Hematopoietic multipotent progenitor cell treated with erythropoietin and hydrocortisone succinate and interleukin-3 and kit ligand, for 4 days (in vitro differentiated cells): ENCODE measurements around the gene C1QTNF12.
A peak's percentile ranks its signal among the peaks of the same experiment; 100 is the strongest.

Experiments used
- DNase-seq: peaks from one replicate; pipeline ENCODE4 v3.0.0-alpha.2; 2015

C1QTNF12 gene

DNA sequence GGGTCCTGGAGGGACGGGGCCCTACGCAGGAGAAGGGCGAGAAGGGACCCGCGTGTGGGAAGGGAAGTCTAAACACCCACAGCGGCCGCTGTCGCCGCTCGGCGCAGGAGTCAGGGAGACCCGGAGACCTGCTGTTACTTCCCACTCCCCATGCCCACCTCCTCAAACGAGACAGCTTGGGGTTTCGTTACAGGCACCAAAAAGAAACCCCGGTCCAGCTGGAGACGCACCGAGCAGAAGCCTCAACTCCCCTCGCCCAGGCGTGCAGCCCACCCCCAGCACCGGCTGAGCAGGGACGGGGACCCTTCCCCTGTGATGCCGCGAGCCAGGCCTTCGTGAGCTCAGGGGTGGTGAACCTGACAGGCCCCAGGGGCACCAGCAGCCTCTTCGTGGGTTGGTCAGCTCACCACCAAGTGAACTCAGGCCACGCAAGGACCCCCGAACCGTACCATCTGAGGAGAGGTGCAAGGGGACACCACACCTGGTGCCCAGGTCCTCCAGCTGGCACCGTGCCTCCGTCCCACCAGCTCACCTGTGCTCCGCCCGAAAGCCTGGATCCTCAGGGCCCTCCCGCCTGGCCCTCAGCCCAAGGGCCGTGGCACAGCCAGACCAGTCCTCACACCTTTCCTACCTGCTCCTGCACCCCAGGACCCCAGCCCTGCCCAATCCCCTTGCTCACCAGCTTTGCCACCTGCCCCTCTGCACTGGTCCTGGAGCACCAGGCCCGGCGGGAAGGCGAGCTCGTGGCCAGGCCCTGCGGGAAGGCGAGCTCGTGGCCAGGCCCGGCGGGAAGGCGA, 19.8 kb downstream of the C1QTNF12 start:
- DNase-seq: no peak

DNA sequence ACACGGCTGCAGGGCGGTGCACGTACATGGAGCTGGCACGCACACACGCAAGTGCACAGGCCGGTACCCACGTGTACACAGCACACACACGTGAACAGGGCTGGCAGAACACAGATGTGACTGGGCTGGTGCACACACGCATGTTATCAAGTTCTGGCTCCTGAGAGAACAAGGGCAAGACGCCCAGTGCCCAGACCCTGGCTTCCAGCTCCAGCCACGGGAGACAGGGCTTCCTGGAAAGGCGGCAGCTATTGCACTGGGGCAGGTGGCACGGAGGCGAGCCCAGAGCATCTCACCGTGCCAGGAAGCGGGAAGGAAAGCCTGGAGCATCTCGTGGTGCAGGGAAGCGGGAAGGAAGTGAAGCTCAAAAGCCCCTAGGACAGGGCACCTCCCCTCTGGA, 20.6 kb downstream of the C1QTNF12 start:
- DNase-seq: no peak

DNA sequence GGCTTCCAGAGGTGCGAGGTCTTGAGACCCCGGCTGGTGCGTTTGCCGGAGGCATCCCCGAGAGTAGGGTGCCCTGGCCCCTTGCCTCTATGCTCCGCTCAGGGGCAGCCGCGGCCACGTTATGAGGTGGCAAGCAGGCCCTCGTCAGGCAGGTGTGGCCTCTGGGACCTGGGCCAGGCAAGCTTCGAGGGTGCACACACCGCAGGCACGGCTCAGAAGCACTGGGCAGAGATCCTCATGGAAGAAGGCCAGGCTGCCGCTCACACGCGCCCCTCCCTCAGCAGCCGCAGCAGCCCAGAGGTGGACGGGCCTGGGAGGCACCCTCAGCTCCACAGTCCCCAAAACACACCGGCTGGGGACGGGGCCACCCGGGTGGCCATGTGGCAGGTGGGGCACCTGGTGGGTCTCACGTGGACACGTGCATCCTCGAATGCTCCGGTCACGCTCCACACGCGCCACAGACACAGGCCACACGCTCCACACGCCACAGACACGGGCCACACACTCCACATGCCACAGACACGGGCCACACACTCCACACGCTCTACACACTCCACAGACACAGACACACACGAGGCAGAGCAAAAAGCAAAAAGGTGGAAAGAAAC, 21.2 kb downstream of the C1QTNF12 start:
- no peak for DNase-seq

DNA sequence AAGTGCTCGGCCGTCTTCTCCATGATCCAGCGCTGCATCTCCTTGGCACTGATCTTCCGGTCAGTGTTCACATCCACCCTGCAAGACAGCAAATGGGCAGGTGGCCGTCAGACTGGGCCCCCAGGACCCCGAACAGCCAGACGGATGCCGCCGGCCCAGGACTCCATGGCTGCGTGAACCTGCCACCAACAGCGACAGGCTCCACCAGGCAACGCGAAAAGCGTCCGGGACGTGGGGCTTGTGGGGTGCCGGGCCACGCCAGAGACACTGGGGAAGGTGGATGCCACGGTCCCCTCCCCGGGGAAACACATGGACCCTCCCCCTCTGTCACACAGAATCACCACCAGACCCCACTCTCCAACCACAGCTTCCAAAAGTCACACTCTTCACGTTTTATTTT, 22.6 kb downstream of the C1QTNF12 start:
- no peak for DNase-seq

DNA sequence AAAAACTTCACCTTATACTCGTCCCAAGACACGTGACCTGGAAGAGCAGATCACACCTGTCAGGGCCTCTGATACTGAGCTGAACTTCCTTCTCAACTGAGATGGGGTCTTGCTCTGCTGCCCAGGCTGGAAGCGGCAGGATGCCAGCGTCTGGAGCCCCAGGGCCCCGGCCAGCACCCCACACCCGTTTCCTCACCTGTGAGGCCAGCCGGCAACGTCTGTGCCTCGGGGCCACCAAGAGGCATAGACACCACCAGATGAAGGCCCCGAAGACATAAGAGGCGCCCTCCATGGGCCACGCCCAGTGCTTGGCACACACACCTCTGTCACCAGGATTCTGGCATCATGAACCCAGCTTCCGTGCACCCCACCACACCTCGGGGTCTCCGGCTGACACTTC, 23.2 kb downstream of the C1QTNF12 start:
- DNase-seq: no peak

DNA sequence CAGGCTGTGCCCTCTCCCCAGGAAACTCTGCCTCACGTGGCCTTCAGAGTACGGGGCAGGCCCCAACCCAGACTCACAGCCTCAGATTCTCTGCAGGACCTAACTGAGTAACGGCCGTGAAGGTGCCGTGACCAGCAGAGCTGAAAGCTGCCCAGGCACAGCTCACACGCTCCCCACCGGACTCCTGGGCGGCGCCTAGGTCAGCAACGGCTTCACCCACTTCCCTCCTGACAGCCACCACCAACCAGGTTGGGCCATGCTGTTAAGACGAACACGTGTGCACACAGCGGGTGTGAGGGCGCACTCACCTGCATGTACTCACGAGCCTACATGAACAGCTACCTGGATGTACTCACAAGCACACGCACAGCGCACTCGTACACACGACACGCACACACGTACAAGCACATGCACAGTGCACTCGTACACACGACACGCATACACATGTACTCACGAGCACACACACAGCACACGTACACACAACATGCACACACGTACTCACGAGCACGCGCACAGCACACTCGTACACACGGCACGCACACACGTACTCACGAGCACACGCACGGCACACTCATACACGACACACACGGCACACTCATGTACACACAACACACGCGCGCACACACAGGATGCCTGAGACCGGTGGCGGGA, 23.8 kb downstream of the C1QTNF12 start:
- no peak for DNase-seq

DNA sequence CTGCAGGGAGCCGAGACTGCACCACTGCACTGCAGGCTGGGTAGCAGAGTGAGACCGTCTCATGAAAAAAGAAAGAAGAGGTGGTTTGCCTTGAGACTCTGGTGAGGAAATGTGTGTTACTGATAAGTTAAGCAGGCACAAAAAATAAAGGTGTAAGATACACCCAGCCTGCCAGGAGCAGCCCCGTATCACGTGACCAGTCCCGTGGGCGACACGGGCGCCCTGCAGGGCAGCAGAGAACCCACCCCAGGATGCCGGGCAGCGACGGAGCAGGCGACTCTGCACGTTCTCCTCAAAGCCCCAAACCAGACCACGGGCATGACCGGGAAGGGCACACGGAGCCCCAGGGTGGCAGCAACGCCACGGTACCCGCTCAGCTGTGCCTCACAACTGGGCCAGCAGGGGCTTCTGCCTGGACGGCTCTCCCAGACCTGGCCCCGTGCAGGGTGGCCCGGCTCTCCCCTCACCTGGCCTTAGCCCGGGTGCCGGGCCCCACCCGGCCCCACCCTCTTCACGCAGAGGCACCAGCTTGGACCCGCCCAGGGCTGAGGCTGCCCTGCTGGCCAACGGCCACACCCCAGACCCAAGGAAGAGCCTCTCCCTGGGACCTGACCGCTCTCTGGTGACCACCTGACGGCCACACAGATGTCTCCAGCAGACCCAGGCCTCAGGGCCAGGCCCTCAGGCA, 24.5 kb downstream of the C1QTNF12 start:
- DNase-seq: no peak

DNA sequence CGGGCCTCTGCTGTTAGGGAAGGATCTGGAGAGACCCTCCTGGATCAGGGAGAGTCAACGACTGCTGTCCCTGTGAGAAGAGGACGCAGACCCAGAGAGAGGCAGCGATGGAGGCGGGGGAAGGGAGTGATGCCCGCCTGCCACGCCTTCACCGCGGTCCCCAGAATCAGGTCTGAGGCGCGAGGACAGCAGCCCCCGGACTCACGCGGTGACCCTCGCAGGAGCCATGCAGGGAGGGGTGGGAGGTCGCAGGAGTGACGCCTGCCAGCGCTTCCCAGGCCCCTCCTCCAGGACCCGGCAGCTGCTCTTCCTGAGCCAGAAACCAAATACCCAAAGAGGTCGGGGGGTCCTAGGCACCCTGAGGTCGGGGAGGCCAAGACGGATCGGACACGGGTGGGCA, 26.3 kb downstream of the C1QTNF12 start:
- DNase-seq: no peak

DNA sequence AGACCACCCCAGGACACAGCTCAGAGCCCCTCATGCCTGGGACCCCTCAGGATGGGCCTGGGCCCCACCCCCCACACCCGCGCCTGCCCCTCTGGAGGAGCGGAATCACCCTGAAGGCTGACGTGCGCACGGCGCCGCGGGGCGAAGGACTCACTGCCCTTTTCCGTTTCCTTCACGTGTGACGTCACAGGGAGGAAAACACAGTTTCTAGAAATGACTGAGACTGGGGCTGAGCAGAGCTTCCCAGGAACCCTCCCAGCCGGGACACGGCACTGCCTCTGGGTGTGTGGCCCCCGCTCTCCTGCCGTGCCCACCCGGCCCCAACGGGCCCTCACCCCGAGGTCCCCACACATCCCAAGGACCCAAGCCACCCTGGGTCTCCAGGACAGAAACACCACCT, 27.2 kb downstream of the C1QTNF12 start:
- no peak for DNase-seq

DNA sequence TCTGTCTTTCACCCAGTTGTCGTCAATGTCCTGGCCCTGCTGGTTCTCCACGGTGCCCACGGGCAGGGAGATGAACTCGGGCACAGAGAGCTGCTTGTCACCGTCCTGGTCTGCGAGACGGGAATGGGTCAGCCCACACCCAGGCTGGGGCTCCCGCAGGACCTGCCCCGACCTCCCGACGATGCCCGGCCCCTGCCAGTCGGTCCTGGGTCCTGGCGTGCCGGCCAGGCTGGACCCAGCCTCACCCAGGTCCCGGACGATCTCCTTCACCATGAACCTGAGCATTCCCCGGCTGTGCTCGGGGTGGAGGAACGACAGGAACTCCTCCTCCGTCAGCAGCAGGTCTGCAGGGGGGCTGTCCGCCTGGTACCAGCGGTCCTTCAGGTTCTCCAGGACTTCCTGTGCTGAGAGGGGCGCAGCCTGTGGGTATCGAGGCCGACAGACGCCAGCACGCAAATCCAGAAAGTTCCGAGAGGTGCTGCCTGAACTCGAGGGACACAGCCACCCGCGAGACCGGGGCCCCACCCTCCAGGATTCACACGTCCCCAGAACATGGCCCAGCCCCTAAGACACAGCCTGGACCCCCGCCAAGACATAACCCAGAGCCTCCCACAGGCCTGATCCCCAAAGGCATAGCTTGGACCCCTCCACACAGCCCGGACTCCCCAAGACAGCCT, 27.9 kb downstream of the C1QTNF12 start:
- no peak for DNase-seq

DNA sequence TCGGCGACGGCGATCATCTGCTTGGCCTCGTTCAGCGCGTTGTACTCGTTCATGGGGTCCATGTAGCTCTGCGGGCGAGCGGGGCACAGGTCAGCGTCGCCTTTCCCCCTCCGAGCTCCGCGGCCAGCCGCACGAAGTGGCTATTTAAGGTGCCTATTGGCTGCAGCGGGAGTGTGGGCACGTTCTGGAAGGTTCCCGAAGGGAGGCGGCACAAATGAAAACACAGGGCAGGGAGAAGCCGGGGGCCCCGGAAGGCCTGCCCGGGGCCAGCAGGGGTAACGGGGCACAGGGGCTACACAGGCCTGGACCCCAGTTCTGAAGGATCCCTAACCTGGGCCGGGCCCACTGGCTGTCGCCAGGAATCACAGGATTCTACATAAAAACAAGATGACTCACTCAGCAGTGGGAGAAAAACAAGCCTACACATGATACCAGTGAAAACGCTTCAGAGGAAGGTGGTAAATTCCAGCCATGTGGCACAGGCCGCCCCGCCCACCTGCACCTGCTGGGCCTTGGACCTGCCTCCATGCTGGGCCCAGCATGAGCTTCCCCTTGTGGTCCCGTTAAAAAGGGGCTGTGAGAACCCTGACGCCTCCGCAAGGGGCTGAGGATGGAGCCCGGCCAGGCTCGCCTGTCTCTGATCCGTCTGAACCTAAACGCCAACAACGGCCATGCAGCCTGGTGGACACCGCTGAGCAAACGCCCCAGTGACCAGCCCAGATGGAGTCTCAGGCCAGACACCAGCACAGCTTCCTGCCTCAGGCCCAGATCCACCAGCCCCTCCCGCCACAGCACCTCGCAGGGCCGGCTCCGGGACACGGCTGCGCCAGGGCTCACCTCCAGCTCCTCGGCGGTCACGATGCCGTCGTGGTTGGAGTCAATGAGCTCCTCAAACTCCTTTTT, 28.6 kb downstream of the C1QTNF12 start:
- no peak for DNase-seq

DNA sequence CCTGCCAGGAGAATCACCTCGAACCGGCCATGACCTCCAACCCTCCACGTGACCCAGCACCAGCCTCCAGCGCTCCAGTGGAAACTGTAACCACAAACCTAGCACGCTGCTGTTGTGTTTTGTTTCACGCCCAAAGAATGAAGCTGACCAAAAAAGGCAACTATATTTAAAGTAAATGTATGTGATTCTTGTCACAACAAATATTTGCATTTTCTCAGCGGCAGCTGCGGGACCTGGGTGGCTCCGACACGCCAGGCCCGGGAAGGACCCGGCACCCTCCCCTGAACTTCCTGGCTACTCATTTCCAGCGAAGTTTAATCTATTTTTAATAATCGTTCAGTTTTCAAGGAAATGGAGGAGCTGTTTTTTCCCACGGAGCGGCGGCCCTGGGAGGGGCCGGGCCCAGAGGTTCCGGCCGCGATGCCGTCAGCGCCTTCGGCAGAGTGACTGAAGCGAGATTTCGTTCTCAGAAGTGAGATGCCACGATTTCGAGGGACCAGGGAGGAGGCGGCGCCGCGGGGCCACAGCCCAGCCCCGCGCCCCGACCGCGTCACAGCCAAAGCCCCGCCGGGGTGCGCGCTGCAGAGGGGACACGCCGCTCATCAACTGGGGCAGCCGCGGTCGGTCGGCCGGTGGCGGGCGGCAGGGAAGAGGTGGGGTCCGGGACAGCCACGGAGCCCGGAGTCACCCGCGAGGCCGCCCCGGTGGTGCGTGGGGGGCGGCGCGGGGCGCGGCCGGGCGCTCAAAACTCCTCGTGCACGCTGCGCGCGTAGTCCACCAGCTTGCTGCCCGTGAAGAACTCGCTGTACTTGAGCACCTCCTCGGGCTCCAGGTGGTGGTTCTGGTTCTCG, 29.5 kb downstream of the C1QTNF12 start:
- no peak for DNase-seq

DNA sequence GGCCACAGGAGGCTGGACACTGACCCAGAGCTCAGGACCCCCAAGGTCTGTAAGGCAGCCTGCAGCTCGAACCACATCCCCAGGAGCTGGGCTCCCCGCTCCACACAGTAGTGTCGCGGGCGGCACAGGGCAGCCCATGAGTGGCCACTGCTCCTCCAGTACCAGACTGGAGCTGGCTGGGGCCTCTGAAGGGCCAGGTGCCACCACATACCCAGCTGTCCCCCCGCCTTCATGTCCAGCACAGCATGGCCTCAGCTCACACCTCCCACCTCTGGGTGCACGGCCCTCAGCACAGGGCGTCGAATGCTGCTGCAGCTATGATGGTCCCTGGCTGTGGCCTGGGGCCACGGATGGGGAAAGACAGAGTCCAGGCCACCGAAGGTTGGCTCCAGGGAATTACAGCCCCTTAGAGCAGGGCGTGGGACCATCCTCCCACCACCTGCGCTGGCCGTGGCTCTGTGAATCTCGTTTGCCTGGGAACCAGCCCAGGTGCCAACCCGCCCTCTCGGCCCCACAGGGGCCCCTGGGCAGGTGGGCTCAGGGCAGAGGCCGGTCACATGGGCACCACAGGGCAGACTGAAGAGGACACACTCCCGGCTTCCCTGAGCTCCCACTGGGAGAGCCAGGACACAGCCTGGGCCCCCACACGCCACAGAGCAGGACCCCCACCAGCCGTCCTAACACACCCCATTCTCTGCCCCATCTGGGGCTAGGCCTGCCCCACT, 30.5 kb downstream of the C1QTNF12 start:
- DNase-seq: no peak

DNA sequence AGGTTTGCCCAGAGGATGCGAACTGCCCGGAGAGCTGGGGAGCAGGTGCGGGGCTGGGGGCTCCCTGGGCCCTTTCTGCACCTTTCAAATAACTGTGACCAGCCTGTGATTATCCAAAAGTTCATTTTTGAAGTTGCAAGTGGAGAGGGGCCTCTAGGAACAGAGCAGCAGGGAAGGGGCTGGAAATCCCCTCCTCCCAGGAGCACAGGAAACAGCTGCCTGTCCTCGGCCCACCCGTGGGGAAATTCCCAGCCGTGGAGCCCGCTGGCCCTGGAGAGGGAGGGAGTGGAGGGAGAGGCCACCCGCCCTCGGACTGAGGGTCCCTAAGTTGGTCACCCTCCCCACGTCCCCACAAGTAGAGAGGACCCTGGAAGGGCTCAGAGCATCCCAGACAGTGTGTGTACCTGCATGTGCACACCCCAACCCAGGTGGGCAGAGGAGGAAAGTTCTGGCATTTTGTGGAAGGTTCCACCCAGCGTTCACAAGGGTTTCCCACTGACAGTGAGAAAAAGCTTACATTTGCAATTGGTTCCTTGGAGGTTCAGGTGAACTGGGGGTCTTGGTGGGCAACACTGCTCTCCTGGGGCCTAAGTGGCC, 31.3 kb downstream of the C1QTNF12 start:
- no peak for DNase-seq

DNA sequence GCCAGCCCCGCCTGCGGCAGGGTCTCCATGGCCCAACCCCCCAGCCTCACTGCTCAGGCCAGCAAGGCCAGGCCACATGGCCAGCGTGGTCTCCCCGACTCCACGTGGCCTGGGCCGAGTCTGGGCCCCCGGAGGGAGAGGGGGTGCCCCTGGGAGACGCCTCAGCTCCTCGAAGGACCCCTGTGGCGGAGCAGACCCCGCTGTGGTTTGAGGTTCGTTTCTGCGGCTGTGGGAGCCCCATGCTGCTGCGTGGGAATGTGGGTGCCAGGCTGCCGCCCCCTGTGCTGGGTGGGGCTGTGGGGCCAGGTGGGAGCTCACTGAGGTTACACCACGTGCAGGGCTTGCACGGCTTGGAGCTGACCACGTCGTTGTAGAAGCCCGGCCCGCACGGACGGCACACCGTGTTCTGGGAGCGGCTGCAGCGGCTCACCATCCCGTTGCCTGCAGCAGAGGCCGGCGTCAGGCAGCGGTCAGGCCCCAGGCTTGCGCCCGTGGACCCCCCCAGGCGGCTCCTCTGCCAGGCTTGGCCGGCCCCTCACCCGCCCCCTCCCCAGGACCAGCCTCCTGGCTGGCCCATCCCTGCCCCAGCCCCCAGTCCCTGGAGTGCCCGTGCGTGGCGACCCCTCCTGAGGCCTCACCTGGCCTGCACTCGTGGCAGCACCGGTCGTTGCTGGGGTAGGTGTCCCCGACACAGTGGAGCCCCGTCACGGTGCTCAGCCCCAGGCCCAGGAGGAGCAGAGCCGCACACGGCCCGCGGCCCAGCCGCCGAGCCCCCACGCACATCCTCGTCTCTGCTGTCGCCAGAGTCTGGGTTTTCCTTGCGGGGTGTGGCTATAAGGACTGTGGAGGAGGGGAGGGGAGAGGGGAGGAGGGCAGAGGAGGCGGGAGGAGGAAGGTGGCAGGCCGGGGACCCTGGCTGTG, 32.9 kb downstream of the C1QTNF12 start, which contains the start of gene TNFRSF4:
TSS of gene TNFRSF4 (minus strand) at position 809 of the 921 bp plus-strand sequence. CDS start at position 783, 26 bp downstream.
- DNase-seq: no peak

DNA sequence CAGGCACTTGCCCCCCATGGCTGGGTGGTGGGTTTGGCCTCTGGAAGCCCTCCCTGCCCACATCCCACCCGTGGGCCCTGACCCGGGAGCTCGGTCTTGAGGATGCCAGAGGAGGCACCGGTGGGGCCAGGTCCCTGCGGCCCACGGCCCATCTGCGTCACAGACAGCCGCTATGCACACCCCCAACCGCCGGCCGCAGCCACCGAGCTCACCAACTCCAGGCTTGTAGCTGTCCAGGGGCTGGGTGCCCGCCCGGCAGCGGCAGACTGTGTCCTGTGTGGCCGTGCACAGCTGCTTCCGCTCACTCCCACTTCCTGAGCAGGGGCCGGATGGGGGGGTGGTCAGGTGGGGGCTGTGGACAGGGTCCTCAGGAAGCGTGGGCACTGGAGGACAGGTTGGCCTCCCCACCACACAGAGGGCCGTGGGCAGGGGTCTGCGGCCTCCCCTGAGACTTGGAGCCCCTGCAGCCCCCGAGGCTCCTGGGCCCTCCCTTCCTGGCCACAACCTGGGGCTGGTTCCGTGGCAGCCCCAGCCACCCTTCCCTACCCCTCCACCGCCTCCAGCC, 33.7 kb downstream of the C1QTNF12 start:
- peak; percentile 82 for DNase-seq

DNA sequence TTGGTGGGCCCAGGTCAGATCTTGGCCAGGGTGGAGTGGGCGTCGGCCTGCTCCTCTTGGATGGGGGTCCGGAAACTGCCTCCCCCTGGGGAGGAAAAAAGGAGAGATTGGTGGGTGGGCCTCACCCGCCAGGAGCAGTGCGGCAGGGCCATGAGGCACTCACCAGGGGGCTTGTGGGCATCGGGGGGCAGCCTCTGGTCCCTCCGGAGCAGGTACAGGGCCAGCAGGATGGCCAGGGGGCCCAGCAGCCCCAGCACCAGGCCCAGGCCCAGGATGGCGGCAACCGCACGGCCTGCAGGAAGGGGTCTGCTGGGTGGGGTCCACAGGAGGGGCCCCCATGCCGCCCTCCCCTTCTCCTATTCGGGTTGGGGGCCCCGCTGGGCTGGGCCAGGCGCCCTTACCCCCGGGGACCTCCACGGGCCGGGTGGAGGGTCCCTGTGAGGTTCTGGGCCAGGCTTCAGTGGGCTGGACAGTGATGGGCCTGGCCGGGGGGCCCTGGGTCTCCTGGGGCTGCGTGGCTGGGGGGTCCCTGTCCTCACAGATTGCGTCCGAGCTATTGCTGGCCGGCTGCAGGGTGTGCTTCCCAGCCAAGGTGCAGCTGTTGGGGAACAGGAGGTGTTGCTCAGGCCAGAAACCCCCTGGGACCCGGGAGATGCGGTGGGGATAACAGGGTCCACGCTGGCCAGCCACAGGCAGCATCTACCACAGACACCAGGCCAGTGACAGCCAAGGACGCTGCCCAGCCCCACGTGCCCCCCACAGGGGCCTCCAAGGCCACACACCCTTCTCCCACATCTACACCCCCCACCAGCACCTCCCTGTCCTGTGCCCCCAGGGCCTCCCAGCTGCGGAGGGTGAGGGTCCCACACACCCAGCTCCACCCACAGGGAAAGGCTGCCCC, 34.7 kb downstream of the C1QTNF12 start:
- no peak for DNase-seq
